BE2C (cell line): Measurements from ENCODE around the gene SMCP.

ENCODE experiments used
- DNase-seq: peaks from one replicate; pipeline ENCODE4 v3.0.0-alpha.2; 2020
- H3K27me3 ChIP-seq: fragments of 250-450 bp; sonication (Bioruptor Pico); 2 replicates; pipeline ENCODE4 v1.5.1; 2020; ENCODE audit warnings: mild to moderate bottlenecking
- H3K36me3 ChIP-seq: fragments of 250-450 bp; sonication (Bioruptor Pico); 2 replicates; pipeline ENCODE4 v1.5.1; 2020; ENCODE audit warnings: mild to moderate bottlenecking
- H3K4me1 ChIP-seq: fragments of 250-450 bp; sonication (Bioruptor Pico); 2 replicates; pipeline ENCODE4 v1.5.1; 2020
- H3K4me3 ChIP-seq: 2 replicates; pipeline ENCODE4 v1.5.1; 2011; ENCODE audit warnings: low read depth, low read length
- H3K9me3 ChIP-seq: fragments of 250-450 bp; sonication (Bioruptor Pico); 2 replicates; pipeline ENCODE4 v1.5.1; 2020
- TF ChIP-seq, protein P1 (sequence below): IDR thresholded peaks from 2 replicates; pipeline ENCODE4 v1.5.1; 2012; ENCODE audit warnings: mild to moderate bottlenecking, low read depth, low read length

The SMCP gene

DNA sequence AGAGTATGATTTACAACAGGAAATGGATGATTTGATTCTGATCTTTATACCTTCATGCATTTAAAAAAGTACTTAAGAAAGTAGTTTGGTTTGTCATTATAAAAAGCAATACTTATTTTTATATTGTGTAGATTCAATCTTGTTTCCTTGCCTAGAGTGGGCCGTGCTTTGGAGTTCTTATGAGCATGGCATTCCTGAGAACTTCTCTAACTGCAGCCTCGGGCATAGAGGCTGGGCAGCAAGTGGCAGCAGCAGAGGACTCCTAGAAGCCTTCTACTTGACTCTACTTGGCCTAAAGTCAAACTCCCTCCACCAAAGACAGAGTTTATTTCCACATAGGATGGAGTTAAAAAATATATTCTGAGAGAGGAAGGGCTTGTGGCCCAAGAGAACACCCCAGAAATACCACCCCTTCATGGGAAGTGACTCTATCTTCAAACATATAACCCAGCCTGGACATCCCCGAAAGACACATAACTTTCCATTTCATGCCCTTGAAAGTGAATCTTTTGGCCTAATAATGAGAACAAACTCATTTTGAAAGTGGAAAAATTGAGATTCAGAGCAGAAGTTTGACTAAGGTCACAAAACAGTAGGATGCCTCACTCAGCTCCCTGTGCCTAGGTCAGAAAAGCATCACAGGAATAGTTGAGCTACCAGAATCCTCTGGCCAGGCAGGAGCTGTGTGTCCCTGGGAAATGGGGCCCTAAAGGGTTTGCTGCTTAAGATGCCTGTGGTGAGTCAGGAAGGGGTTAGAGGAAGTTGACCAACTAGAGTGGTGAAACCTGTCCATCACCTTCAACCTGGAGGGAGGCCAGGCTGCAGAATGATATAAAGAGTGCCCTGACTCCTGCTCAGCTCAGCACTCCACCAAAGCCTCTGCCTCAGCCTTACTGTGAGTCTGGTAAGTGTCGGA, 29.8 kb downstream of the SMCP start, which contains the start of gene IVL:
Gene IVL (plus strand): TSS at position 861 of the 916 bp plus-strand sequence. CDS start 1,252 bp downstream, outside the sequence.
- DNase-seq = no peak
- H3K9me3 ChIP-seq = no peaks in the 10 kb centered on the region
- TF ChIP-seq, protein P1, sequence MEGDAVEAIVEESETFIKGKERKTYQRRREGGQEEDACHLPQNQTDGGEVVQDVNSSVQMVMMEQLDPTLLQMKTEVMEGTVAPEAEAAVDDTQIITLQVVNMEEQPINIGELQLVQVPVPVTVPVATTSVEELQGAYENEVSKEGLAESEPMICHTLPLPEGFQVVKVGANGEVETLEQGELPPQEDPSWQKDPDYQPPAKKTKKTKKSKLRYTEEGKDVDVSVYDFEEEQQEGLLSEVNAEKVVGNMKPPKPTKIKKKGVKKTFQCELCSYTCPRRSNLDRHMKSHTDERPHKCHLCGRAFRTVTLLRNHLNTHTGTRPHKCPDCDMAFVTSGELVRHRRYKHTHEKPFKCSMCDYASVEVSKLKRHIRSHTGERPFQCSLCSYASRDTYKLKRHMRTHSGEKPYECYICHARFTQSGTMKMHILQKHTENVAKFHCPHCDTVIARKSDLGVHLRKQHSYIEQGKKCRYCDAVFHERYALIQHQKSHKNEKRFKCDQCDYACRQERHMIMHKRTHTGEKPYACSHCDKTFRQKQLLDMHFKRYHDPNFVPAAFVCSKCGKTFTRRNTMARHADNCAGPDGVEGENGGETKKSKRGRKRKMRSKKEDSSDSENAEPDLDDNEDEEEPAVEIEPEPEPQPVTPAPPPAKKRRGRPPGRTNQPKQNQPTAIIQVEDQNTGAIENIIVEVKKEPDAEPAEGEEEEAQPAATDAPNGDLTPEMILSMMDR = no peak
- H3K4me1 ChIP-seq = no peaks in the 10 kb centered on the region
- H3K4me3 ChIP-seq = no peak within 1 kb of the TSS
- H3K36me3 ChIP-seq = no peaks in the 10 kb centered on the region
- H3K27me3 ChIP-seq = no peaks in the 10 kb centered on the region

DNA sequence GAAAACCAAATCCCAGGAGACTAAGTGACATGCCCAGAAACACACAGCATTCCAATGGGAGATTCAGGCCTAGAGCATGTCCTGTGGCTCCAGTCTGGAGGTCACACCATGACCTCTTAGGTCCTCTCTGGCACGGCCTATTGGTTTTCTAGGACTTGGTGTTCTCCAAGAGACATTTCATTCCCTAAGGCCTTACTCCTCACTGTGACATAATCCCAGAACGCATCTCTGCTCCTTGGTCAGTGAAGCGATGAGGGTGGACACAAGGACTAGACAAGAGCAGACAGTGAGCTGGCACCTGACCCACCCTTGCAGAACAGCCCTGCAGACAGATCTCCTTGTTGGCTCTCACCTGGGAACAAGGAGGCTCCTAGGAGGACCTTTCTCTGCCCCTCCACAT, 31.1 kb downstream of the SMCP start:
- H3K4me3 ChIP-seq = no peak overlapping the region
- no peaks in the 10 kb centered on the region for H3K4me1 ChIP-seq
- no peaks in the 10 kb centered on the region; the same call in 1 of the 2 replicates for H3K27me3 ChIP-seq
- no peak for DNase-seq
- H3K36me3 ChIP-seq = no peaks in the 10 kb centered on the region
- TF ChIP-seq, protein P1 = no peak
- no peaks in the 10 kb centered on the region for H3K9me3 ChIP-seq

DNA sequence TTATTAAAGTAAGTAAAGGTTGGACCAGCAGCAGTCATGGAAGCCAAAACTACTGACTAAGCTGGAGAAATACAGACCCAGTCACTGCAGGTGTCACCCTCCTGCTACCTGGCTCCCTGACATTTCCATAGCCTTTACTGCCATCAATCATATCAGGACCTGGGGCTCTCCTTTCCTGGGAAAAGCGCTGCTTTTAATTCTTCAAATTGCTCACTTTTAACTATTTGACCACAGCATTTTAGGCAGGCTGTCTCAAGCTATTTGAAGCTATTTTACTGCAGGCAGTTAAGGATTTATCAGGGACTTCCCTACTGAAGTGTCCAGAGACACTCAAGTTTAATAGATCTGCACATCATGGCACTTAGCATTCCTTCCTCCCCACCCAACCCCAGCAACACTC, 34.3 kb downstream of the SMCP start:
- H3K27me3 ChIP-seq = no peaks in the 10 kb centered on the region; the same call in none of the 2 replicates
- TF ChIP-seq, protein P1 = no peak
- no peak for DNase-seq
- no peaks in the 10 kb centered on the region for H3K4me1 ChIP-seq
- no peaks in the 10 kb centered on the region for H3K36me3 ChIP-seq
- H3K9me3 ChIP-seq = no peaks in the 10 kb centered on the region
- H3K4me3 ChIP-seq = no peak overlapping the region

DNA sequence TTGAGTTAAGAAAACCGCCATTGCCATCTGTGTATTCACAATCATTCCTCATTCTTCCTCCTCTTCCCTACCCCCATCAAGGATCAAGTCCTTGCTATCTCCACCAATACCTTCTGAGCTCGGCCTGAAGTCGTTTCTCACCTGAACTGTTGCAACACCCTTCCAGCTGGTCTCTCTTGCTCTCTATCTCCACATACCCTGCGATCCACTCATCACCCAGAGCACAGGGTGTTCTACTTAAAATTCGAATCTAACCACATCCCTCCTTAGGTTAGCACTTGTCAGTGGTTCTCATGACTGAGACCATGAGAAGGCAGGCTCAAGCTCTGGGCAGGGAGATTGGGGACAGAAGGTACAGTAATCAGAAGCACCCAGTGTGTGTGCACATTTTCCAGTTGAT, 34.8 kb downstream of the SMCP start:
- H3K4me1 ChIP-seq = no peaks in the 10 kb centered on the region
- H3K9me3 ChIP-seq = no peaks in the 10 kb centered on the region
- no peak for DNase-seq
- no peak overlapping the region for H3K4me3 ChIP-seq
- H3K36me3 ChIP-seq = no peaks in the 10 kb centered on the region
- no peaks in the 10 kb centered on the region; the same call in none of the 2 replicates for H3K27me3 ChIP-seq
- TF ChIP-seq, protein P1 = no peak

DNA sequence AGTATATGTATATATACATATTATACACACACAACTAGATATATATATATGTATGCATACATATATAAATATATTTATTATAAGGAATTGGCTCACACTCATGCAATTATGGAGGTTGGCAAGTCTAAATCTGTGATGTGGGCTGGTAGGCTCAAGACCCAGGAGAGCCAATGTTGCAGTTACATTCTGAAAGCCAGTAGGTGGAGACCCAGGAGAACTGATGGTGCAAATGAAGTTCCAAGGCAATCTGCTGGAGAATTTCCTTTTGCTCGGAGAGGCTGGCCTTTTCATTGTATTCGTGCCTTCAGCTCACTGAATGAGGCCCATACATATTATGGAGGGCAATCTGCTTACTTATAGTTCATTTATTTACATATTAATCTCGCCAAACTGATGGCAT, 39.7 kb downstream of the SMCP start:
- no peak for DNase-seq
- no peak overlapping the region for H3K4me3 ChIP-seq
- no peaks in the 10 kb centered on the region for H3K4me1 ChIP-seq
- no peaks in the 10 kb centered on the region for H3K9me3 ChIP-seq
- no peaks in the 10 kb centered on the region; the same call in none of the 2 replicates for H3K27me3 ChIP-seq
- H3K36me3 ChIP-seq = no peaks in the 10 kb centered on the region
- TF ChIP-seq, protein P1 = 0 out of 2 replicates have a peak, but pooled peaks have one; percentile 26

DNA sequence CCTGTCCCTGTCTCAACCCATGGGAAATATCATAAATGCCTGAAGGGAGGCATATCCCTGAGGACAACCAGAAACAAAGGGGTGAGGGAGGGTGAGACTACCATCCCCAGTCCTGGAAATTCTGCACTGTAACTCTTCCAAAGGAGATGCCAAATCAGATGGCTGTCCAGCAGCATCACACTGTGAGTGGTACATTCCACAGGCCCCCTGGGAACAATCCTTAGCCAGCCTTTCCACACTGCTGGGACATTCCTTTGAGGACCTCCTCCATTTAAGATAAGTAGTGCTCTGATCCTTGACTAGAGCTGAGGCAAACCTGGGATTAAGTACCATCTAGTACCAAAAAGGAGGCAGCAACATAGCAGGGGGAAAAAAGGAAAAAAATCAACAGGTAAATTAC, 40.9 kb downstream of the SMCP start:
- no peaks in the 10 kb centered on the region for H3K4me1 ChIP-seq
- no peak overlapping the region for H3K4me3 ChIP-seq
- H3K9me3 ChIP-seq = no peaks in the 10 kb centered on the region
- no peak for DNase-seq
- H3K27me3 ChIP-seq = no peaks in the 10 kb centered on the region; the same call in 1 of the 2 replicates
- TF ChIP-seq, protein P1 = no peak
- no peaks in the 10 kb centered on the region for H3K36me3 ChIP-seq
